ENCODE data around the gene TRAF7. TPM values are rescaled to one million over a fixed set of nuclear protein-coding genes. Genes with fewer than 3 reads are reported as not detected.

The TRAF7 gene
- total and polyA plus RNA-seq, 2 of the 13 experiments (the other 11 are each of a cell fraction or from before 2014, with no cell fraction given), result 47.9 to 65.6 TPM

DNA sequence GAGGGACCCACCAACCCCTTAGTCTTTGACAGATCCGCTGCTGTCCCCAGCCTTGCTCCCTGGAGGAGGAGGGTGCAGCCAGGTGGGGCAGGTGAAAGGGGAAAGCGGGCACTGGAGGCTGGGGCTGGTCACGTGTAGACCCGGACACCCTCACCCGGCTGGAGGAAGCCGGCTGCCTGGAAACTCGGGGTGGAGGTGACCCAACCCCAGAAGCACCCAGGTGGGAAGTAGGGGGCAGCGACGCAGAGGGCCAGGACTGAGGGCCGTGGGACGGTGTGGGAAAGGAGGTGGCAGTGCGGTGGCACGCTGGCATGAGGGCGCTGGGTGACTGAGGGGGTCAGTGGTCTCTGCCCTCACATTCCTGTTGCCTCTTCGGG, 2.7 kb downstream of the TRAF7 start (continued):
- peak; percentile 20; the same call in 1 of the 2 replicates for TF ChIP-seq SP4 (CRISPR knock-in tag; IDR thresholded peaks at IDR 0.05)
- TF ChIP-seq ZHX2 (IDR thresholded peaks at IDR 0.05; ENCODE audit: low read depth), result 0 out of 2 replicates have a peak, but pooled peaks have one; percentile 0
- TF ChIP-seq ZHX2 (CRISPR knock-in tag; IDR thresholded peaks at IDR 0.05; ENCODE audit: borderline replicate concordance), result no peak
- TF ChIP-seq ZSCAN29 (CRISPR knock-in tag; conservative IDR thresholded peaks at IDR 0.05), result 0 out of 2 replicates have a peak, but pooled peaks have one; percentile 69
- TF ChIP-seq, protein P1, sequence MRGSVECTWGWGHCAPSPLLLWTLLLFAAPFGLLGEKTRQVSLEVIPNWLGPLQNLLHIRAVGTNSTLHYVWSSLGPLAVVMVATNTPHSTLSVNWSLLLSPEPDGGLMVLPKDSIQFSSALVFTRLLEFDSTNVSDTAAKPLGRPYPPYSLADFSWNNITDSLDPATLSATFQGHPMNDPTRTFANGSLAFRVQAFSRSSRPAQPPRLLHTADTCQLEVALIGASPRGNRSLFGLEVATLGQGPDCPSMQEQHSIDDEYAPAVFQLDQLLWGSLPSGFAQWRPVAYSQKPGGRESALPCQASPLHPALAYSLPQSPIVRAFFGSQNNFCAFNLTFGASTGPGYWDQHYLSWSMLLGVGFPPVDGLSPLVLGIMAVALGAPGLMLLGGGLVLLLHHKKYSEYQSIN (CRISPR knock-in tag; IDR thresholded peaks at IDR 0.05; ENCODE audit: borderline replicate concordance), result no peak
- peak; percentile 38; the same call in 1 of the 2 replicates for TF ChIP-seq KDM5B (CRISPR knock-in tag; IDR thresholded peaks at IDR 0.05; ENCODE audit: borderline replicate concordance)
- peak; percentile 6; the same call in 1 of the 2 replicates for TF ChIP-seq ESRRA (CRISPR knock-in tag; IDR thresholded peaks at IDR 0.05; ENCODE audit: low read depth)
- TF ChIP-seq, protein P2, sequence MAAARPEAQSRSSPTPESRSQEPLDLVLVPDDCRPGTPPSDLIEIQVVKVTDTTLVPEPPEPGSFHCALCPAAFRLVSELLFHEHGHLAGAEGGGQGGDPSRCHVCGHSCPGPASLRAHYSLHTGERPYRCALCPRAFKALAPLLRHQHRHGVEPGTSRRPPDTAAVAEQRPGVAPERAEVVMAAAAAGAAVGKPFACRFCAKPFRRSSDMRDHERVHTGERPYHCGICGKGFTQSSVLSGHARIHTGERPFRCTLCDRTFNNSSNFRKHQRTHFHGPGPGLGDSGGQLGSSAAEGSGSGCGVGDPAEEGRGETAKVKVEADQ (CRISPR knock-in tag; IDR thresholded peaks at IDR 0.05; ENCODE audit: borderline replicate concordance), result no peak
- no peak for TF ChIP-seq ISX (CRISPR knock-in tag; conservative IDR thresholded peaks at IDR 0.05)
- TF ChIP-seq AGO2 (optimal IDR thresholded peaks at IDR 0.05; ENCODE audit: low read depth, low read length), result peak; percentile 30
- TF ChIP-seq KDM2A (CRISPR knock-in tag; IDR thresholded peaks at IDR 0.05; ENCODE audit: borderline replicate concordance, low read depth), result no peak
- TF ChIP-seq ZNF343 (CRISPR knock-in tag; IDR thresholded peaks at IDR 0.05), result 0 out of 2 replicates have a peak, but pooled peaks have one; percentile 48
- TF ChIP-seq HOMEZ (CRISPR knock-in tag; IDR thresholded peaks at IDR 0.05; ENCODE audit: low read depth), result no peak
- 0 out of 2 replicates have a peak, but pooled peaks have one; percentile 45 for TF ChIP-seq DNMT1 (CRISPR knock-in tag; IDR thresholded peaks at IDR 0.05)
- TF ChIP-seq ETV6 (CRISPR knock-in tag; conservative IDR thresholded peaks at IDR 0.05), result no peak
- 0 out of 2 replicates have a peak, but pooled peaks have one; percentile 21 for TF ChIP-seq IRF9 (CRISPR knock-in tag; IDR thresholded peaks at IDR 0.05; ENCODE audit: borderline replicate concordance)
- no peak for TF ChIP-seq ATF7 (IDR thresholded peaks at IDR 0.05)
- no peak for TF ChIP-seq ATF7 (CRISPR knock-in tag; IDR thresholded peaks at IDR 0.05)
- TF ChIP-seq MBD4 (IDR thresholded peaks at IDR 0.05; ENCODE audit: borderline replicate concordance, low read length), result no peak
- peak; percentile 5 for TF ChIP-seq XRCC5 (optimal IDR thresholded peaks at IDR 0.05; ENCODE audit: low read length)
- no peak for TF ChIP-seq TP53 (CRISPR knock-in tag; conservative IDR thresholded peaks at IDR 0.05)
